Measurements from ENCODE around the gene MALRD1. TPM values are rescaled to one million over a fixed set of nuclear protein-coding genes. Genes with fewer than 3 reads are reported as not detected.
"Not testable (repeated sequence)": the region's sequence is repeated elsewhere in the genome, so short reads cannot be mapped to it uniquely, and the experiment has no call there.

The MALRD1 gene
- polyA plus RNA-seq, 10 donors, result 0.22 to 1.6 (median 0.86) TPM

DNA sequence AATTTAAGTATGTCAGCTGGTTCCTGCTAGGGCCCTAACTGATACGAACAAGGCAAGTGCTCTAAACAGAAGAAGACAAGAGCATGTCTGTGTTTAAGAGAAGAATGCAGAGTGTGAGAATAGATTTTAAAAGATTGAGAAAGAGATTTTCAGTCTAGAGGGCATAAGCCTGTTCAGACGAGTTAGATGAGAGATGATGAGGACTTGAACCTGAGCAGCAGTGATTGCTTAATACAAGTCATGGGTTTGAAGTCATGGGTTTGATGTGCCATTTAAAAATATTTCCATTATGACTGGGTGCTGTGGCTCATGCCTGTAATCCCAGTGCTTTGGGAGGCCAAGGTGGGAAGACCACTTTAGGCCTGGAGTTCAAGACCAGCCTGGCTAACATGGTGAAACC is 658.8 kb downstream of the MALRD1 start:
- DNase-seq, result no peak

DNA sequence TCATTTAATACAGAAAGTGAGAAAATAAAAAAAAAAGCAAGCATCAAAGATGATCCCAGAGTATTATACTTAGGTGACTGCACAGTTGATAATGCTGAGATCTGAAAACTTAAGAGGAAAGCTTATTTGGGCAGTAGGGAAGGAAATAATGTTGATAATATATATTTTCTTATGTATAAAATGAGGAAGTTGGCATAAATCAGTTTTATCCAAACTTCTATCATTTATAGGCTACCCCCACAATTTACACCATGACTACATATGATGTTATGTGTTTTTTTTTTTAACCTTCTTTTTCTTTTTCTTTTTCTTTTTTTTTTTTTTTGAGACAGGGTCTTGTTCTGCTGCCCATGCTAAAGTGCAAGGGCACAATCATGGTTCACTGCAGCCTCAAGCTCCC is 659.4 kb downstream of the MALRD1 start:
- DNase-seq, result no peak

DNA sequence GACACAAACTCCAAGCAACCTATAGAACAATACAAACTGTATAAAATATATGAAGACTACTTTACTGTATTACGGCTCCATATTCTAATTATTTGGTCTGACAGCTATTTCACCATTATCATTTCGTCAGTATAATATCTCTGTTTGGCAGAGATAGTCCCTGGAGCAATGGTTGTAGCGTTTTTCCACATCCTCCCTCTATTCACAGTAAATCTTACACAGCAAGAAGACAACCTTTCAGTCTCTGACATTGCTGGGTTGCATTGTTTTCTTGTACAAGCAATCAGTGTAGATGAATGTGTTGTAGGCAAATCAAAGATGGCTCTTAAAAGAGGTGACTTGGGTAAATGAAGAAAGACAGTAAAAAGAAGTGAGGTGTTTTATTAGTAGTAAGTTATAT is 662.0 kb downstream of the MALRD1 start:
- DNase-seq, result no peak

DNA sequence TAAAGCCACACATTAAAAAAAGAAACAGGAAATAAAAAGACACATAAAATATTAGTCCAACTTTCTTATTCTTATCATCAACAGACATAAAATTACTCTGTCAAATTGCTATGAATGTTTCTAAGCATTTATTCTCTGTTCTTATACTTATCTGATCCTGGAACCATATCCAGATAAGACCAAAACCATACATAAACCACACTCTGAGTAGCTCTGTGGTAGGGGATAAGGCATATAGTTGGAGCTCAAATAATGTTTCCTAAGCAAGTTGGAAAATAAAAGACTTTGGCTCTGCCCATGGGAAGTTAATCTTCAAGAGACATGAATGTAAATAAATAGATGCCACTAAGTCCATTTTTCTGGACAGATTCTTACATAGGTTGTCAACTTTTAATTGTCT is 664.6 kb downstream of the MALRD1 start:
- no peak for DNase-seq

DNA sequence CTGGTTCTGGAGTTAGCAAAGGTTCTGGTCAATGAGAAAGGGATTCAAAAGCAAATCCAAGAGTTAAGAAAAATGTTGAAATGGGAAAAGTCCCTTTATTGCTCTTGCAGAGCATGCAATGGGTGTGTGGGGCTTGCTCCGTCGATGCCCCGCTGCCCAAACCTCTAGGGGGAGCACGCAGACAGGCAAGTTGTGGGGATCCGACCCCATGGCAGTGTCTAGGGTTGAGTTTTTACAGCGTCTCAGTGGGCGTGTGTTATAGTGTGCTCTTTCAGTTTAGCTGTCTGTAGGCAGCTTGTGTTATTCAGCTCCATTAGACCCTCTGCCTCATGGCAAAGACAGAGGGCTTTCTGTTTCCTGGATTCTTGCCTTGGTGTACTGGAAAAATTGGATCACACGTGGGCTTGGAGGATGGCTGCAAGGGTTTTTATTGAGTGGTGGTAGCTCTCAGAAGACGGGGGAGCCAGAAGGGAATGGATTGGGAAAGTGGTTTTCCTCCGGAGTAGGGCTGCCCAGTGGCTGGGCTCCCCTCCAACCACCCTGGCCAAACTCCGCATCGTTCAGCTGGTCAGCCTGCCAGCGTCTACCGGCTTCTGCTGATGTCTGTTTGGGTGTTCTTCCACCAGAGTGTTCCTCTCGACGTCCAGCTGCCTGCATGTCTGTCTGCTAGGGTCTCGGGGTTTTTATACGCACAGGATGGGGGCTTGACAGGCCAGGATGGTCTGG is 665.4 kb downstream of the MALRD1 start:
- DNase-seq, result no peak

DNA sequence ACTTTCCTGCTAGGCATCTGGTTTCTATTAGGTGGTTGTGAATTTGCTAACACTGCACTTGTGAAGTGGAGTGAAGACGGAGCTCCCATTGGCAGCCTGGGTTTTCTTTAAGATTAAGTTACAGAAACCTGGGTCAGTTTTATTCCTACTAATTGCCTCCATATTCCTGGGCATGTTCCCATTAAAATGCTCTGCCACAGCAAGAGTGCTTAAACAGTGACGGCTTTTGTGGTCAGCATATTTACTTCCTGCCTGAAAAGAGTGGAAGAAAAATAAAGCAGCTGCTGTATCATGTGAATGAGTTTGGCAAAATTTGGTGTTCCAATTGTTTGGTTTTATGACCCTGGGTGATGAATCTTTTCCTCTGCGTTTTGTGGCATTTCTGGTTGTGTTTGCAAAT is 670.7 kb downstream of the MALRD1 start:
- peak; percentile 38 to 78 (median 43) for DNase-seq

DNA sequence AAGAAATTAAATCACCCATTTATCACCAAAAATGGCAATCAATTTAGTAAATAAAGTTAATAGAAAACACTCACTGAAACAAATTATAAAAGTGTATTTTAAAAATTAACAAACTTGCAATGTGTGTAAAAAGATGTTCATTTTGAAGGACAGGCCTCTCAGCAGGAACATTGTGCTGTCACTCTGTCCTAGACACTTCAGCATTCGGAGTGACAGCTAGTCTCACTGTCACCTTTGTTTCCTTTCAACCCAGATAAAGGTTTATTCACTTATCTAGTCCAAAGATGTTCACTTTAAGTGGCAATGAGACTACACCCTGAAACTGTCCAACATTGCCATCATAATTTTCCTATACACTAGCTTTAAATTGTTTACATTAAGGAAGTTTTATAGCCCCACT is 675.7 kb downstream of the MALRD1 start:
- no peak for DNase-seq

DNA sequence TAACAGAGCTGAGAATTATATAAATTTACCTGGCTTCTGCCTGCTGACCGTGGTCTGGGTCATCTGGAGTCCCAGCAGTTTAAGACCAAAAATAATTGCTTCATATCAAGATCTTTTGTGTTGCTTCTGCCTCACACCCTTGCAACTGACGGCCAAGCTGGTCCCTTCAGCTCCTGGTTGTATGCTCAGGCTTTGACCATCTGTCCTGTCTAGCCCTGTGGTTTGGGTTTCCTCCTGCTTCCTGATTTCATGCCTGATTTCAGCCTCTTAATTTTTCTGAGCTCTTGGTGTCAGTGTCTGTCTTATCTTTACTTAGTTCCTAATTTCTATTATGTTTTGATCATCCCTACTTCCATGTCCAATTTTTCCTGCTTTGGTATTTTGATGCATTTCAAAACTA is 679.8 kb downstream of the MALRD1 start:
- no peak for DNase-seq

DNA sequence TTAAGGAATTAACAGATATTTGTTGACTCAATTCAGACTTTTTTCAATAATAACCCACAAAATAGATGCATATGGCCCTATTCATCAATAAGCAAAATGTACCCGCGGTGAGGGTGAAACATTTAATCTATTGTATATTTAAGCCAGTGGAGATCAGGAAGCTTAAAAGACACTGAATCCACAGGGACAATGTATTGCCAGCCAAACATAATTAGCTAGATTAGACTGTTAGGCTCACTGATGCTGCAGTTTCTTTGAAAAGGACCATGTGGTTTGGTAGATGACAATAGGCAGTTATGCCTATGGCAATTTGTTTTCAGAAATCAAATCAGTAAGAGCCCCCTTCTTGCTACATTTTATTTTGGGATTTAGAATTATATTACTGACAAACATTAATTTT is 680.4 kb downstream of the MALRD1 start:
- no peak for DNase-seq

DNA sequence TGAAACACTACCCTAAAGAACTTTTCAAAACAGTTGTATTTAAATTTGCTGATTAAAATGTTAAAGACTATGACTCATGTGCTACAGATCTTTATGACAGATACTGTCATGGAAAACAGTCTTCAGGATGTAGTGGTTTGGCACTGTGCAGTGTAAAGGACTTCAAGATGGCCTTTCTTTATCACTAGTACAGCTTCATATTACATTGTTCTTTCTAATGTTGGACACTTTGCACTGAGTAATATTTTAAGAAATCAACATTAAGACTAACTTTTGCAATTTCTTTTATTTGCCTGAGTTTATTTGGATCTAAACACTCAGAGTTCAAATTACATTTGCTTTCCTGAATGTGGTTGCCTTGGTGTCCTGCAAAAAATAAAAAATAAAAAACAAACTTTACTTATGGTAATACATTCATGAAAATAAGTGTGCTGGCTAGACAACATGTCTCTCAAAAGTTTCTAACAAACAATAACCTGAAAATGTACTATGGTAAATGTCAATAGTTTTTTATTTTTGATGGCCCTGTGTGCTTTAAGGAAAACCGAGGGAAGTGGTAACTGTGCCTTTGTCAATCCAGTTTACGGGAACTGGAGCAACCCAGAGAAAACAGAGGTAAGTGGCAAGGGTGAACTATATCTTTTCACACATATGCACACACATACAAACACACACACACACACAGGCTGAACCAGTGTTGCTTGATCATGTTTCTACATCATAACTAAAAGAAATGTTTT is 681.7 kb downstream of the MALRD1 start:
- peak; percentile 40 to 73 (median 55) for DNase-seq

DNA sequence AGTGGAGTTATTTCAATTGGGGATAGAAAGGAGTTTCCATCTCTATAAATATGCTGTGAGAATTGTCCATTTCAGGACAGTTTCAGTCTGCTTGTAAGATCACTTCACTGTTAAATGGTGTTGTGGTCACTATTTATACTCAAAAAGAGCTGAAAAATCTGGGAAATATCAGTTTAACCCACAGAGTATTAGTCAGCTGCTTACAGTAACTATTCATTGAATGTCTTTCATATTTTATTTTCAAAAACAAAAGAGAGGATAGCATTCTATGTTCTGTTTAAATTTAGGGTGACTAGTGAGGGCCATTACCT is 682.3 kb downstream of the MALRD1 start:
- peak in 2 of 3 donors; percentile 16 to 20 for DNase-seq

DNA sequence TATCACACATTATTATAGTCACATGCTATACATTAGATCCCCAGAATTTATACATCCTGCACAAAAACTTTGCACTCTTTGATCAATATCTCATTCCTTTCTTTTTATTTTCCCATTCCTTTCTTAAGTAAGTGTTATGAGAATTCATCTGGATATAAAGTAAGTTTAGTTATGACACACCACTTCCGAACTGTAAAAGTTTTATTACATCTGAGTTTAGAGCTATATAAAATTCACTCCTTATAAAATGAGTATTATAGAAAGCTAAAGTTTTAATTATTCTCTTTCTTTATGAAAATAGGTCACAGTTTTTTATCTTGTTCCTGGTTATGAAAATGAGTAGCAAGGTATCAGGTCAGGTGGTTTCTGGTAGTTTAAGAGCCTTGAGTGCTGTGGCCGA is 683.0 kb downstream of the MALRD1 start:
- no peak for DNase-seq

DNA sequence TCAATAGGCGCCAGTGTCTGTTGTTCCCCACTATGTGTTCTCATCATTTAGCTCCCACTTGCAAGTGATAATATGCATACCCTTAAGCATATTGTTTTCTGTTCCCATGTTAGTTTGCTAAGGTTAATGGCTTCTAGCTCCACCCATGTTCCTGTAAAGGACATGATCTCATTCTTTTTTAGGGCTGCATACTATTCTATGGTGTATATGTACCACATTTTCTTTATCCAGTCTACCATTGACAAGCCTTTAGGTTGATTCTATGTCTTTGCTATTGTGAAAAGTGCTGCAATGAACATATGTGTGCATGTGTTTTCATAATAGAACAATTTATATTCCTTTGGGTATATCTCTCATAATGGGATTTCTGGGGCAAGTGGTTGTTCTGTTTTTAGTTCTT is 689.8 kb downstream of the MALRD1 start:
- DNase-seq, result no peak

DNA sequence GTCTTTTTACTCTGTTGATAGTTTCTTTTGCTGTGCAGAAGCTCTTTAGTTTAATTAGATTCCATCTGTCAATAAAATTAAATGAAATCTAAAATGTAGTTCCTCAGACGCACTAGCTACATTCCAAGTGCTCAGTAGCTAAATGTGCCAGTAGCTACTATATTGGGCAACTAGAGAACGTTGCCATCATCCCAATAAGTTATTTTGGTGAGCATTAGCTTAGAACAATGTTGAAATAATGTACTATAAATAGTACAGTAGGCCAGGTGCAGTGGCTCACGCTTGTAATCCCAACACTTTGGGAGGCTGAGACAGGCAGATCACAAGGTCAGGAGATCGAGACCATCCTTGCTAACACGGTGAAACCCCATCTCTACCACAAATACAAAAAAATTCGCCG is 690.6 kb downstream of the MALRD1 start:
- not testable (repeated sequence) for DNase-seq

DNA sequence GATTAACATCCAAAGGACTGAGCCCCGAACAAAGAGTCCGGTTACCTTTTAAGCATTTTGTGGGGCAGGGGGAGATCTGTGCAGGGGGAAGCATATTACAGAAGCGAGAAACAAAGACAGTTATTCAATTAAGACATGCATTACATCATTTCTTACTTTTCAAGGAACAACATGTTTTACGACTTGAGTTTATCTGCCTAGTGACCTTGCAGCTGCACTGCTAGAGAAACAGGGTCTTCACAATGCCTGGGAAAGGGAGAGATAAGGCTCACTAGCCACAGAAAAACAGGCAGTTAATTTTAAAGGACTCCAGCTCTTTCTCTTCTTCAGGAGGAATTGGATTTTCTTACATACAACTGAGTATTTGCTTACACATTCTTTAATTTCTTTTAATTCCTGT is 693.5 kb downstream of the MALRD1 start:
- DNase-seq, result not testable (repeated sequence)

DNA sequence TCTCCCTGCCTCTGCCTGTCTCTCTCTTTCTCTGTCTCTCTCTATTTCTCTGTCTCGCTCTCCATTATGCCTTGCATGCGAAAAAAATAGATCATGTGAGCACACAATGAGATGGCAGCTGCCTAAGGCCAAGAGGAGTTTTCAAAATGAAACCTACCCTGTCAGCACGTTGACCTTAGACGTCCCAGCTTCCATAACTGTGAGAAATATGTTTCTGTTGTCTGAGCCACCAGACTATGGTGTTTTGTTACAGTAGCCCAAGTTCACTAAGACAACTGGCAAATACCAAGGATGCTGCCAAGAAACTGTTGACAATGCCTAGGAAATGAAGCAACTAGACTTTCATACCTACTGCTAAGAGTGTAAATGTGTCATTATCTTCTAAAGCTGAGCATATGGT is 697.1 kb downstream of the MALRD1 start:
- DNase-seq, result no peak

DNA sequence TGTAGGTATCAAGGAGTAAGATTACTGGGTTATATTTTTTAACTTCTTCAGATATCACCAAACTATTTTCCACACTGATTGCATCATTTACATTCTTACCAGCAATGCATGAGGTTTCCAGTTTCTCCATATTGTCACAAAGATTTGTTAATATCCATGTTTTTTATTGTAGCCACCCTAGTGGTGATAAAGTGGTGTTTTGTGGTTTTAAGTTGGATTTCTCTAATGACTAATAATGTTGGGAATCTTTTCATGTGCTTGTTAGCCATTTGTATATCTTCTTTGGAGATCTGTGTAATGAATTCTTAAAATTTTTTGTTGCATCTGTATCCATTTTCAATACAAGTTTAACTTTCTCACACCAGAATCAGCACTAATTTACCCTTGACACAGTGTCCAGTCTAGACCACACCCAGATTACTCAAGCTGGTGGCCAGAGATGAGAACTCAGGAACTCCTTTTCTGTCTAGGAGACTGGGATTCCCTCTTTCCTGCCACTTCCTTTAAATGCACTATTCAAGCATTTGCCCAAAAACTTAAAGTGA is 700.7 kb downstream of the MALRD1 start:
- peak in 1 of 3 donors; percentile 12 for DNase-seq

DNA sequence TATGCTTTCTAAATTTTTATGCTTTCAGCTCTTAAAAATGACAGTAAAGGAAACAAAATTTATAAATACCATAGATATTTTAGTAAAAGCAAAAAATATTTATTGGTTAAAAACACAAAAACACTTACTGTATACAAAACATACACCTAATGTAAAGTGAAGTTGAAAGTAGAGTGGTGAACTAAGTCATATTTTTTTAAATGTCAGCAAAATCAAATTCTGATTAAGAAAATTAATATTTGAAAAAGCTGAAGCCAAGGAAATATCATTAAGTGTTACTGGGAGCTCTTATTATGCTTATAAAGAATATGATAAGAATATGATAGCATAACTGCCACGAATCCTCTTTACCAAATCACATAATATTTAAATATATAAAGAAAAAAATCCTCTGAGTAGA is 702.4 kb downstream of the MALRD1 start:
- no peak for DNase-seq

DNA sequence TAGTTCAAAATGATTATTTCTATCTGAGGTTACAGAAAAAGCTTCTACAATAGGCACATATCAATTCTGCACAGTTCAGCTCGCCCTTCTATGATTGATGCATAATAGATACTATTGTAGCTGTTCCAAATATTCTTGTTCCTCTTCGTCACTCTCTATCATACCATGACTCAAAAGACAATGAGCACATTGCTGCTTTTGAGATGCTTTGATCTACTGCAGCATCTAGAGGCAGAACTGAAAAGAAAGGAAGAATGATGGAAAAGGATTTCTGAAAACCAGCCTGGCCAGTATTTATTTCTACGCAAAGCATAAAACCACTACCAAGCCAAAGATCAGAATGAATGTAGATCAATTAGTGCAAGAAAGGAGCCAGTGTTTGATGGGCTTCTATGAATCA is 708.3 kb downstream of the MALRD1 start:
- DNase-seq, result no peak

DNA sequence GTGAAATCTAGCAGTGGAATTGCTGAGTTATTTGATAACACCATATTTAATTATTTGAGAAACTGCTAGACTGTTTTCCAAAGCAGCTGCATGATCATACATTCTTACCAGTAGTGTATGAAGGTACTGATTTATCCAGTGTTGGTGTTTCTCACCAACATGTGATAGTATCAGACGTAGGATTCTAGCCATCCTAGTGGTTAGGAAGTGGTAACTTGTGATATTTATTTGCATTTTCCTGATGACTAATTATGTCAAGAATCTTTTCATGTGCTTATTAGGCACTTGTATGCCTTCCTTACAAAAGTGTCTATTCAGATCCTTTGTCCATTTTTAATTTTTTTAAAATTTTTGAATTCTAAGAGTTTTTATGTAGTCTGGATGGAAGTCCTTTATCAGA is 713.4 kb downstream of the MALRD1 start:
- no peak for DNase-seq

DNA sequence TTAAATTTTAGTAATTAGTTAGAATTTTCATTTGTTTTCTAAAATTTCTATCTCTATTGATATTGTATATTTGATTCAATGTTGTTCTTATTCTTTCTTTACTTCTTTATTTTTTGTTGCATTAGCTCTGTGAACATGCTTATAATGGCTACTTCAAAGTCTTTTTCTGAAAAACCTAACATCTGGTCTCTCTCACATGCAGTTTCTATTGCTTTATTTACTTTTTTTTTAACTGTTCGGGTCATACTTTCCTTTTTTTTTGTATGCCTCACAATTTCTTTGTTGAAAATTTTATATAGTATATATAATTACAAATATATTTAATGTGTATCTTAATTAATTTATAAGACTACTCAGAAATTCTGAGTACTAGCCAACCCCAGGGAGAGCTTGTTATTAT is 715.5 kb downstream of the MALRD1 start:
- no peak for DNase-seq

DNA sequence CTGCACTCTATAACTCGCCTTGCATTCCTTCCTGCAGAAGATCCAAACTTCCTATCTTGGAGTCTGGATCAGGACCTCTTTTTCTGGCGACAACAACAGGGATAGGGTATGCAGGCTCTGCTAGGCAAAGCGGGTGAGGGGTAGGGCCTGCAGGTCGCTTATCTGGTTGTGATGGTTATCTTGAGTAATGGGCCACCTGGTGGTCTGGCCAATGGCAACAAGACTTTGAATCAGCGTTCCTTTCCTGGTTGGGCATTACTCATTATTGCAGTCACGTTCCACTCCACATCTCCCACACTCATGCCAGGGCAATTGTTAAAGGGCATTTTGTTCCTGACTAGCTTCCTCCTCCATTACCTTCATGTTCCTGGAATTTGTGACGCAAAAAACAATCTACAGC is 719.3 kb downstream of the MALRD1 start:
- DNase-seq, result no peak

DNA sequence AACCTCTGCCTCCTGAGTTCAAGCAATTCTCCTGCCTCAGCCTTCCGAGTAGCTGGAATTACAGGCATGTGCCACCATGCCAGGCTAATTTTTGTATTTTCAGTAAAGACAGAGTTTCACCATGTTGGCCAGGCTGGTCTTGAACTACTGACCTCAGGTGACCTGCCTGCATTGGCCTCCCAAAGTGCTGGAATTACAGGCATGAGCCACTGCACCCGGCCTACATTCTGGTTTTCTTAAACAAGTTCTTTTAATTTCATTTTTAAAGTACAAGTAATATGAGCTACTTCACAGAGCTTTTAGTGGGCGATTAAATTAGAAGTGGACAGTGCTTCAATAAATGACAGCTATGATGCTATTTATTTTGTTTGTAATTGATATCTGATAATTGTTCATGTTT is 721.2 kb downstream of the MALRD1 start:
- not testable (repeated sequence) for DNase-seq

DNA sequence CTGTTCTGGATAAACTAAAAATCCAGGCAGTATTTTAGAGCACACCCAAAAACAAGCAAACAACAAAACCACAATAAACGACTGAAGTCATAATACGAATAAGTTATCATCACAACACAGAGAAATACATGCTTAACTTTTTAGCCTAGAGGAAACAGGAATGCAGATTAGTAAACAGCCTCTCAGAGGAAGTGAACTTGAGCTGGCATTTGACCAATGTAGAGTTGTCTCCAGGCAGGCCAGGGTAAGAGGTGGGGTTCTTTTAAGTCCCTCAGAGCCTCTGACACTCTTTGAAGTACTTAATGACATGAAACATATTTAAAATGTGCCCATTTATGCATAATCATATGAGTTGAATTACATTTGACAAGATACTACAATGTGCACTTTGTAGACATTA is 724.4 kb downstream of the MALRD1 start:
- no peak for DNase-seq

All from muscle of back (tissue), 11 donors.